Measurements from ENCODE around the gene KCNK16.

The KCNK16 gene

DNA sequence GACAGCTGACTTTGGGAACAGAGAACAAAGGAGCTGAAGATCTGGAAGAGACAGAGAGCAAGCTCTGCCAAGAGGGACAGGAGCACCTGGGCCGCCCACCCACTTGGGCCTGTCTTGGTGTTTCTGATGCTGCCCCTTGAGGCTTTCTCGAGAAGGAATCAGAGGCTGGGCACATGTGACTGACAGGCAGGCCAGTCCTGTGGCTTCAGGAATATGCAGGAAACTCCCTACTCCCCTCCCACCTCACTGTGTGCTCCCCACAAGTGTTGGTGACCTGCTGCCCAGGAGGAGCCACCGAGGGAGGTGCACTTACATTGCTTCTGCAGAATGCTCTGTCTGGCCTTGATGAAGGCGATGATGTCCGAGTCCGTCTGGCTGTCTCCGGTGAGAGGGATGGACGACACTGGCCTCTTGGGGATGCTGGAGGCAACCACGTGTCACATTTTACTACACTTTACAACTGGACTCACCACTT is 20.9 kb upstream of the KCNK16 start:
- H3K27ac ChIP-seq = no peak overlapping the region
- H3K4me3 ChIP-seq = no peak overlapping the region

DNA sequence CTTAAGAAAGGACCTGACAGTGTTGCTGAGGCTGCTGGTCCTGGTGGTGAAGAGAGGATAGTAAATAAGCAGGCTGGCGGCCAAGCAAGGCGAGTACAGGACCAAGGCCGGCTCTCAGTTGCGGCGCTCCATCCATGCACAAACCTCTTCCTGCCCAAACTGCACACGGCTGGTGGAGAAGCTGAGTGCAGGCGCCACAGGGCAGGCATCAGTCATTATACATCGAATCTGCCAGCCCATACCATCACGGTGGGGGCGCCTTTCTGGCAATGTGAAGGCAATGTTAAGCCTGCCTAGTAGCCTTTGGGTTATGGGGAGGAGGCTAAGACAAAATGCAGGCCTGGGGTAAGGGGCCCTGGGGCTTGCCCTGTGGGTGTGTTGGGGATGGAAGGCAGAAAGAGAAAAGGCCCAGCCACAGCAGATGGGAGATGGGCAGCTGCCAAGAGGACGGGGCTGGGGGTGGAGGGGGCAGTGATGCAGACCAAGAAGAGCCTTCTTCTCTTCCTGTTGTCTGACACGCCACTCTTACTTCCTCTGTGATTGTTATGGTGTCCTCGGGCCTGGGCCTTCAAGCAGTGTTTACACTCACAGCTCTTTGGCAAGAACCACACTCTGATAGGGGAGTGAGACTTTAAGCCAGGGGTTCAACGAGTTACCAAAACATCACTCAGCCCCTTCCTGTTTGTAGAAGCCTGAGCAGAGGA is 20.3 kb upstream of the KCNK16 start:
- Histone ChIP-seq H3K27ac (no peak overlapping the region), H3K4me3 (no peak overlapping the region)

GRCh38 chr6:39341937-39342336 is 19.4 kb upstream of the KCNK16 start:
- H3K27ac ChIP-seq = no peak overlapping the region
- H3K4me3 ChIP-seq = no peak overlapping the region

- Histone ChIP-seq H3K27ac (no peak overlapping the region), H3K4me3 (no peak overlapping the region)
These were observed 18.9 kb upstream of the KCNK16 start for GRCh38 chr6:39341352-39341751.

DNA sequence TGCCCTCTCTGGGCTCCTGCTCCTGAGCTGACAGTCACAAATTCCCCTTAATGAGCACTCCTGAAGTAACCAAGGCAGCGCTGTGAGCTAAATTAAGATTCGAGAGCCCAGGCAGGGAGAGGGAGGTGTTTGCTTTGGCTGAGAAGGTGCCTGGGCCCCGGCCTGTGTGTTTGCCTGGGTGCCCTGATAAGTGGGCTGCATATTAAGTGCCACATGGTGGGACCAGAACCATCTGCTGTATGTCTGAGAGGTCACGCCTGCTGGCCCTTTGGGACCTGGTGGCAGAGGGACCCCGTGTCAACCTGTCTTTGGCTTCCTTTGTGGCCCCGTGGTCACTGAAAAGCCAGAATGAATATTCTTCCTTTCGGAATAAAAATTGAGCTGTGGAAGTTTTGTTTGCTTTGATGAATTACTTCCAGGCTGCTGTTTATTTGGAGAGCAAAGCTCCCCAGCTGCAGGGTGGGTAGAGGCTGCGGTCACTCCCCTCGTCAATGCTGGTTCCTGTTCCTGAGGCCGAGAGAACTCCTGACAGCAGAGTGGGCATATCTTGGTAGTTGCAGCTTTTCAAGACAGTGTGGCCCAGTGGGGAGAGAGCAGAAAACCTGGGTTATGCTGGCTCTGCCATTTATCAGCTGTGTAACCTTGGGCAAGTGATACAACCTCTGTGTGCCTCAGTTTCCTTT is 17.5 kb upstream of the KCNK16 start:
- no peak overlapping the region for H3K27ac ChIP-seq
- H3K4me3 ChIP-seq = no peak overlapping the region

DNA sequence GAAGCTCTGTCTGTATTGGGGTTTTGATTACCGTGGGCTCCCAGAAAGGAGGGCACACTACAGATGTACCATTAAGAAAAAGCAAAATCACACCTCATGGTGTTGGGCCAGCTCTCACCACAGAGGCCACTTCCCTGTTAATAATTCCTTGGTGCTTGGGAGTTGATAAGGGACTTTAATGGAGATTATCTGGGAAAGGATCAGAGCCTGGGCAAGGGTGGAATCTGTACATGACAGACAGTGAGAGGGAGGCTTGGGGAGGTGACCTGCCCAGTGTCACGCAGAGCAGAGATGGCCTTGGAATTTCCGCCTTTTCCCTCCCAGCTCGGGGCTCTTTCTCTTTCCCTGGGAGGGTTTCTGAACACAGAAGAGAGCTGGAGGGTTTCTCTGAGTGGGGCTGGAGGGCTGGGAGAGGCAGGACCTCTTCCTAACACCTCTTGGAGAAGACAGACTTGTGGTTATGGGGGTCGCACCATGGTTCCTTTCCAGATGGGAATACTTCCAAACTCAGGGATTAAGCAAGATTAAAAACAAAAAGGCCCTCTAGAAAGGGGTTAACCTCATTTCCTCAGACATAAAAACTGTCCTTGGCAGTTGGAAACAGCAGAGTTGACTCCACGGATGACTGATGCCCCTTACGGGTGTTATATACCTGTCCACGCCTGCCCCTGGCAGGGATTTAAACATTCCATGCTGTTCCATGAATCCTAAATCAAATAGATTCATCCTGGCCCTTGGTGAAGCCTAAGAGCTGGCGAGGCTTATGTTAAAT is 16.8 kb upstream of the KCNK16 start:
- H3K27ac ChIP-seq = no peak overlapping the region

DNA sequence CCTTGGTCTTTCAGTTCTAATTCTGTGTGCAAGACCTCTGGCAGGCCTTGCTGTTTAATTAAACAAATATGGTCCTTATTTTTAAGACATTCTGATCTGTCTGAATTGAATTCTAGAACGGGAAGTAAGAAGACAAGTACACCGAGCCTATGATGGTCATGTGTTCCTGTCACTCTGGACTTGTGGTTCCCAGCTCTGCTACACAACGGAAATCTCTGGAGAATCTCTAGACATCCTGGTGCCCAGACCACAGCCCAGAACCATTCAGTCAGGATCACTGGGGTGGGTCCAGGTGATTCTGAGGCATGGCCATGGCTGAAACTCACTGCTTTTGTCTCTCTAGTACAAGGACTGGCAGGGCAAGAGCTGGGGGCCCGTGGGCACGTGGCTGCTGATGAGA is 15.9 kb upstream of the KCNK16 start:
- H3K27ac ChIP-seq = no peak overlapping the region
- H3K4me3 ChIP-seq = no peak overlapping the region

More for the DNA sequence above, 16.8 kb upstream of the KCNK16 start:
- H3K4me3 ChIP-seq = no peak overlapping the region

DNA sequence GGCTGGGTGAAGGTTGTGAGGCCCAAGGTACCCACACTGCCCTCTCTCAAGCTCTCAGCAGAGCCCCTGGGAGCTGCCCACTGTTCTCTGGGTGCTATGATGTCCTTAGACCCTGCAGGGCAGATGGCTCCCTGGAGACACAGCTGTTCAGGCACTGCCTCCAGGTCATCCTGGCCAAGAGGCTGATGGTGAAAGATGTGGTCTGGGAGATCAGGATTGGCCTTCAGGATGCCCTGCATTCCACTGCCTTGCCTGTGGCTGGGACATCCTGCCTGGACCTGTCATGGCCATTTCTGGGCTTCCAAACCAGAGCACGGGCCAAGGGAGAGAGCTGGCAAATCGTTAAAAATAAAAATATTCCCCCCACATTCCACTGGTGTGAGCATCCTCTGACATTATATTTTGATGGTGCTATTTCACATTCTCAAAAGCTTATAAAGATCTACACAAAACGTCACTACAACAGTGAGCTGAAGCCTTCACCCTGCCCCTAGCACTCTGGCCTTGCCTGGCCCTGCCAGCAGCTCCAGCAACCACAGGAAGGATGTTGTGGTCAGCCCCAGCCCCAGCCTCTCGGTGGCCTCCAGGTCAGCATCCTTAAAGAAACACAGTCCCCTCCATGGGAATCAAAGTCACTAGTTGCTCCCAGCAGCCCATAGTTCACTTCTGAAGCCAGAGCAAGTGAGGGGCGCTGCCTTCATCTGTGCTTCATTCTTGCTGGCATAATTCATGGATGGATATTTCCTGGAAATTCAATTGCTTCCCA is 13.5 kb upstream of the KCNK16 start:
- no peak overlapping the region for H3K4me3 ChIP-seq
- no peak overlapping the region for H3K27ac ChIP-seq

DNA sequence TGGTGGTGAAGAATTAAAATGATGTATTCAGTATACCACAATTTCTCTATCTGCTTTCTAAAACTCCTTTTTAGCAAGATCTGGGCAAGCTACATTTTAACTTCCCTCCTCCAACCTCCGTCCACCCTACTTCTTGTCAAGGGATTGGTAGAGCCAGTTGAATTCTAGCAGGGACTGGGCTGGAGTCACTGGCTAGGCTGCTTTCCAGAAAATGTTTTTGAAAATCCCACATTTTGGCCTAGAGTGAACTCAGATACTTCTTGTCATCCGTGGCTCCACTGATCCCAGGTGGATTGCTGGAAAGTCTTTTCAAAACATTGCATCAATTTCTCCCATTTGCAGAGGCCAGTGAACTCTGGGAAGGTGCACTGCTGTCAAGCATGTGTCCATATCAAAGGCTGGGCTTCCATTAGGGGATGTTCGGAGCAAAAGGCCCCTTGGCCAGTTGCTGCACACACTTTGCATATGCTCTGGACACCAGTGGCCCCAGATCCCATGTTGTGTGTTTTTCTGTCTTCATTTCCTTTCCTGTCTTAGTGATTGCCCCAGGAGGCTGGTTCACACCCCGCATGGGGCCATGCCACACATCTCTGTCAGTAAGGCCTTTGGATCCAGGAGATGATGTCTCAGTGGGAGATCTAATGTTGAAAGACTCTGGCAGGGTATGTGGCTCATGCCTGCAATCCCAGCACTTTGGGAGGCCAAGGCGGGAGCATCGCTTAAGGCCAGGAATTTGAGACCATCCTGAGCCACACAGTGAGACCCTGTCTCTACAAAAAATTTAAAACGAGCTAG is 11.3 kb upstream of the KCNK16 start:
- Histone ChIP-seq H3K27ac (no peak overlapping the region), H3K4me3 (no peak overlapping the region)

DNA sequence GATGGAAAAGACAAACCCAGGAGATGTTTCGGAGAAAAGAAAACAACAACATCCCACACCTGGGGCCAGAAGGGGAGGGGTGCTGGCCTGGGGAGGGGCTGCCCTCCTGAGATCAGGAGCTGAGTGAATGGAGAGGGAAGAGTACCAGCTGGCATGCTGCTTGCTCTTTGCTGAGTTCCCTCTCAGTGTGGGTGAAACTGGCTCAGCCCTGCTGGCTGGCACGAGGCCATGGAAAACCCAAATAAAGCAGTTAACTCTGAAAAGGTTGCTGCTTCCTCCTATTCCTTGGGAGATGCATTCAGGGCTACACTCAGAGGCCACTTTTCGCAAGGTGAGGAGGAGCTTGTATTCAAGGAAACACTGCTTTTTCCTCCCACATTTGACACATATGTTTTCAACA is 8.0 kb upstream of the KCNK16 start:
- no peak overlapping the region for H3K4me3 ChIP-seq
- no peak overlapping the region for H3K27ac ChIP-seq

- H3K27ac ChIP-seq = no peak overlapping the region
- H3K4me3 ChIP-seq = no peak overlapping the region
These were observed 7.6 kb upstream of the KCNK16 start for GRCh38 chr6:39330057-39330456.

DNA sequence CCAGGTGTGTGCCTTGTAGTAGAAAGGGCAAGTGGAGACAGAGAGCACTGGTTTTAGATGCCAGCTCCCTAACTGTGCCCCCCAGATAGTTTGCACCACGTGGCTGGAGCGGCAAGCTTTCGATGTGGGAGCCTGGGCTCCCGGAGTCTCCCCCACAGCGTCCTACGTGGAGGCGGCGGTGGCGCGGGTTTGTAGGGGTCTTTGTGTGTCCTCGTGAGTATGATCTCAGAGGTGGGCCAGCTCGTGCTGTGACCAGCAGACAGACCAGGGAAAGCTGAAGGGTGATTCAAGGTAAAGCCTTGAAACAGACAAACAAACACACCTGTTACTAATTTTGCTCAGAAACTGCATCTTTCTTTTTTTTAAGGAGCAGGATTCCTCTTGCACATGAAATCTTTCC is 5.6 kb upstream of the KCNK16 start:
- H3K27ac ChIP-seq = no peak overlapping the region
- H3K4me3 ChIP-seq = no peak overlapping the region

DNA sequence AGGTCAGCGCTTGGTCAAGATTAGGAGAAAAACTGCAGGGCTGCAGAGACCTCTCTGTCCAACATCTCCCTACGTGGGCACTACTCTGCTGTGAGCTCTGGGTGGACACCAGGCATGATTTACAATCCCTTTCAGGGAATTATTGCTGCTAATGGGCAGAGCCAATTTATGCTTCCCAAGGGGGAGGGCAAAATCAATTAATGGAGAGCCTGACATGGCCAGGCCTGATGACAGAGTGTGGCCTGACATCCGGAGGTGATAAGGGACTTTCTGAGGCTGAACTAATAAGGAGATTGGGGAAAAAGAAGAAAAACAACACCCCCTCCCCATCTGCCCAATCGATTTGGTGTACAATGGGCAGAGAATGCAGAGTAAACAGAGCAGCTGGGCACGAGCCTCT is 5.0 kb upstream of the KCNK16 start:
- no peak overlapping the region for H3K27ac ChIP-seq
- no peak overlapping the region for H3K4me3 ChIP-seq

DNA sequence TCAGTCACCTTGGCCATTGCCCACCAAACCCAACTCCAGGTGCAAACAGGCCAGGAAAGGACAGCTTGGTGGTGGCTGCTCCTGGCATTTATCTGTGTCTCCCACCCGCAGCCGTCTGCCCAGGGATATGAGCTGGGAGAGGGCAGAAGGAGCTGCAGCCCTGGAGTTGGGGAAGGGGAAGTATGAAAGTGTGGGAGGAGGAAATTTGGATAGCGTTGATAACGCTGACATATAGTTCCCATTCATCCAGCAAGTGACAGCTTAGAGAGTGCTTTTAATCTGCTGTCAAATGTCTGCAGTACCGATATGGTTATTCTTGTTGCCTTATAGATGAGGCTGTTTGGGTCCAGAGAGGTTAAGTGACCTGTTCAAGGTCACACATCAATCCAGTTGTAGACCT is 741 bp downstream of the KCNK16 start:
- H3K4me3 ChIP-seq = no peak overlapping the region
- H3K27ac ChIP-seq = no peak overlapping the region

GRCh38 chr6:39320363-39320984 is 2.0 kb downstream of the KCNK16 start:
- Histone ChIP-seq H3K27ac (no peak overlapping the region), H3K4me3 (no peak overlapping the region)

- H3K4me3 ChIP-seq = no peak overlapping the region
- no peak overlapping the region for H3K27ac ChIP-seq
These were observed 2.7 kb downstream of the KCNK16 start for GRCh38 chr6:39319621-39320362.

DNA sequence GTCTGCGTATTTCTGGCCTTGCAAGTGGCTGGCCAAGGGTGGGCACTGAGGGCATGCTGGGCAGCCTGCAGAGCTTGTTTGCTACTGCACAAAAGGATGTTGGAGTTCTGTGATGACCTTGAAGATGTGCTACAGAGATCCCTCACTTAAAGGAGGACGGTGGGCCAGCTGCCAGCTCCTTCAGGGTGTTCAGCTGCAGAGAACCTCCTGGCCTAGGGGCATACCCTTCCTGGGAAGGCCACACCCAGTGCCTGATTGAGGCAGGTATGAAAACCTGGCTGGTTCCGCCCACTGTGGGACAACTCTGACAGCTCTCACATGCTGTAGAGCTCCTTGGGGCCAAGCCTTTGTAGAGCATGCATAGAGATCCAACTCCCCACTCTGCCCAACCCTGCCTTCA is 5.2 kb downstream of the KCNK16 start:
- H3K4me3 ChIP-seq = no peak overlapping the region
- H3K27ac ChIP-seq = no peak overlapping the region

- H3K4me3 ChIP-seq = peak within 1 kb of the TSS in 1 of 7 experiments; percentile 8
- no peak within 1 kb of the TSS for H3K27ac ChIP-seq
These were observed 8.2 kb downstream of the KCNK16 start, which contains the start of gene KCNK17 for GRCh38 chr6:39314273-39314795. TSS of gene KCNK17 (minus strand) at chr6:39314419. CDS start at chr6:39314320, 99 bp downstream.

Measured in skin epidermis (tissue), 12 donors.